ENCODE results near the gene A2M. TPM values are rescaled to one million over a fixed set of nuclear protein-coding genes. Genes with fewer than 3 reads are reported as not detected.

Gene A2M
- total and polyA plus RNA-seq, 2 of the 13 experiments (the other 11 are each of a cell fraction or from before 2014, with no cell fraction given) = 2,807 to 6,551 TPM

DNA sequence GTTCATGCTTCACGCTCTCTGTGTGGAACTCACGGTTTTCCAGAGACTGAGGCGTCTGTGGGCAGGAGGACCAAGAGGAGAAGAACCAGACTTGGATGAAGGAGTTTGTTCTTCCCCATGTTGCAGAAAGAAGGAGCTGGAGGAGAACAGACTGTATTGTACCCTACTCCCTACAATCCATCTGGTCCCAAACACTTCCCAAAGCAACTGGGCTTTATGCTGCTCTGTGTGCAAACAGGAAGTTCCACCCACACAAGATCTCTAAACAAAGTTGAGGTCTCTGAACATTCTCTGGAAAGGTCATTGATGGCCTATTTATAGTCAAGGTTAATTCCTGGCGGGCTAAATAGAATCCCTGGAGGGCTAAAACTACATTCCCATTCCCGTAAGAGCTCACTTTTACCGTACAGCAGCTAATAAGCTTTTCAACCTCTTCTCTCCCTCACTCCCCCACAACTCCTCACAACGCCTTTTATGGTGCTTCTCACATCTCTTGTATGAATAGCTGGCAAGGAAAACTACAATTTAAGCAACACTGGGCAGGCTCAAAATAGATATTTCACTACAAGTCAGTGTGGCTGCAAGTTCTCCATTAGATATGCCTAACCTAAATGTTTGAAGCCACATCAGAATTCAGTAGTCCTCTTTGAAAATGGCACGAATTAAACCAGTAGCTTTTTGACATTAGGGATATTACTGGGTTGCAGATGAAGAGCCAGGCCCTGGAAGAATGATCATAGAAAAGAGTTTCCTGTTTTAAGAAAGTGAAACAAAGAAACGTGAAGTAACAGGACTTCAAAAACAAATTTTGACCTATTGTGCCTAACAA lies at the start of gene A2M (continued):
- TF ChIP-seq, protein P1, sequence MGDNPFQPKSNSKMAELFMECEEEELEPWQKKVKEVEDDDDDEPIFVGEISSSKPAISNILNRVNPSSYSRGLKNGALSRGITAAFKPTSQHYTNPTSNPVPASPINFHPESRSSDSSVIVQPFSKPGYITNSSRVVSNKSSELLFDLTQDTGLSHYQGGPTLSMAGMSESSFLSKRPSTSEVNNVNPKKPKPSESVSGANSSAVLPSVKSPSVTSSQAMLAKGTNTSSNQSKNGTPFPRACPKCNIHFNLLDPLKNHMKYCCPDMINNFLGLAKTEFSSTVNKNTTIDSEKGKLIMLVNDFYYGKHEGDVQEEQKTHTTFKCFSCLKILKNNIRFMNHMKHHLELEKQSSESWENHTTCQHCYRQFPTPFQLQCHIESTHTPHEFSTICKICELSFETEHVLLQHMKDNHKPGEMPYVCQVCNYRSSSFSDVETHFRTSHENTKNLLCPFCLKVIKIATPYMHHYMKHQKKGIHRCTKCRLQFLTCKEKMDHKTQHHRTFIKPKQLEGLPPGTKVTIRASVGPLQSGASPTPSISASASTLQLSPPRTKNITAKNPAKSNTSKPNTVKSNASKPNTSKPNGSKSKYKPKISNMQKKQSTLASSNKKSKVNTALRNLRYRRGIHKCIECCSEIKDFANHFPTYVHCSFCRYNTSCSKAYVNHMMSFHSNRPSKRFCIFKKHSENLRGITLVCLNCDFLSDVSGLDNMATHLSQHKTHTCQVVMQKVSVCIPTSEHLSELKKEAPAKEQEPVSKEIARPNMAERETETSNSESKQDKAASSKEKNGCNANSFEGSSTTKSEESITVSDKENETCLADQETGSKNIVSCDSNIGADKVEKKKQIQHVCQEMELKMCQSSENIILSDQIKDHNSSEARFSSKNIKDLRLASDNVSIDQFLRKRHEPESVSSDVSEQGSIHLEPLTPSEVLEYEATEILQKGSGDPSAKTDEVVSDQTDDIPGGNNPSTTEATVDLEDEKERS (CRISPR knock-in tag; IDR thresholded peaks at IDR 0.05) = no peak
- no peak for TF ChIP-seq ZNF713 (CRISPR knock-in tag; IDR thresholded peaks at IDR 0.05)
- peak; percentile 99 for TF ChIP-seq RBM22 (optimal IDR thresholded peaks at IDR 0.05; ENCODE audit: low read length)
- TF ChIP-seq HDAC2 (CRISPR knock-in tag; IDR thresholded peaks at IDR 0.05) = peak; percentile 93
- peak; percentile 45; the same call in 1 of the 2 replicates for TF ChIP-seq SRY (CRISPR knock-in tag; IDR thresholded peaks at IDR 0.05)
- TF ChIP-seq ZNF260 (CRISPR knock-in tag; IDR thresholded peaks at IDR 0.05; ENCODE audit: borderline replicate concordance, low read depth) = no peak
- TF ChIP-seq, protein P2, sequence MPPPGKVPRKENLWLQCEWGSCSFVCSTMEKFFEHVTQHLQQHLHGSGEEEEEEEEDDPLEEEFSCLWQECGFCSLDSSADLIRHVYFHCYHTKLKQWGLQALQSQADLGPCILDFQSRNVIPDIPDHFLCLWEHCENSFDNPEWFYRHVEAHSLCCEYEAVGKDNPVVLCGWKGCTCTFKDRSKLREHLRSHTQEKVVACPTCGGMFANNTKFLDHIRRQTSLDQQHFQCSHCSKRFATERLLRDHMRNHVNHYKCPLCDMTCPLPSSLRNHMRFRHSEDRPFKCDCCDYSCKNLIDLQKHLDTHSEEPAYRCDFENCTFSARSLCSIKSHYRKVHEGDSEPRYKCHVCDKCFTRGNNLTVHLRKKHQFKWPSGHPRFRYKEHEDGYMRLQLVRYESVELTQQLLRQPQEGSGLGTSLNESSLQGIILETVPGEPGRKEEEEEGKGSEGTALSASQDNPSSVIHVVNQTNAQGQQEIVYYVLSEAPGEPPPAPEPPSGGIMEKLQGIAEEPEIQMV (CRISPR knock-in tag; IDR thresholded peaks at IDR 0.05; ENCODE audit: low read depth) = 0 out of 2 replicates have a peak, but pooled peaks have one; percentile 32
- TF ChIP-seq HNF4A (CRISPR knock-in tag; IDR thresholded peaks at IDR 0.05) = peak; percentile 77
- no peak for TF ChIP-seq AGO1 (IDR thresholded peaks at IDR 0.05; ENCODE audit: low read depth, low read length, poor library complexity, severe bottlenecking)
- TF ChIP-seq ZNF10 (CRISPR knock-in tag; IDR thresholded peaks at IDR 0.05; ENCODE audit: borderline replicate concordance, low read depth) = no peak
- TF ChIP-seq ZMAT3 (CRISPR knock-in tag; conservative IDR thresholded peaks at IDR 0.05) = no peak
- TF ChIP-seq, protein P3, sequence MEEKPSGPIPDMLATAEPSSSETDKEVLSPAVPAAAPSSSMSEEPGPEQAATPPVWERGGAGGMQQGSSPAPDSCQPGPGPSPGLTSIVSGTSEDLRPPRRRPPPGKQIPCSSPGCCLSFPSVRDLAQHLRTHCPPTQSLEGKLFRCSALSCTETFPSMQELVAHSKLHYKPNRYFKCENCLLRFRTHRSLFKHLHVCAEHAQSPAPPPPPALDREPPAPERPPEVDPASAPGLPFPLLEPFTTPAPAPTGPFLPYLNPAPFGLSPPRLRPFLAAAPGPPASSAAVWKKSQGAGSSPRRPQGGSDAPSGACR (CRISPR knock-in tag; IDR thresholded peaks at IDR 0.05) = peak; percentile 48
- TF ChIP-seq EEA1 (CRISPR knock-in tag; IDR thresholded peaks at IDR 0.05; ENCODE audit: borderline replicate concordance) = no peak
- TF ChIP-seq ZNF607 (CRISPR knock-in tag; IDR thresholded peaks at IDR 0.05; ENCODE audit: borderline replicate concordance) = peak; percentile 75
- no peak for TF ChIP-seq ZNF317 (CRISPR knock-in tag; IDR thresholded peaks at IDR 0.05)
- TF ChIP-seq, protein P4, sequence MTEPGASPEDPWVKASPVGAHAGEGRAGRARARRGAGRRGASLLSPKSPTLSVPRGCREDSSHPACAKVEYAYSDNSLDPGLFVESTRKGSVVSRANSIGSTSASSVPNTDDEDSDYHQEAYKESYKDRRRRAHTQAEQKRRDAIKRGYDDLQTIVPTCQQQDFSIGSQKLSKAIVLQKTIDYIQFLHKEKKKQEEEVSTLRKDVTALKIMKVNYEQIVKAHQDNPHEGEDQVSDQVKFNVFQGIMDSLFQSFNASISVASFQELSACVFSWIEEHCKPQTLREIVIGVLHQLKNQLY (CRISPR knock-in tag; IDR thresholded peaks at IDR 0.05) = peak; percentile 63
- TF ChIP-seq, protein P5, sequence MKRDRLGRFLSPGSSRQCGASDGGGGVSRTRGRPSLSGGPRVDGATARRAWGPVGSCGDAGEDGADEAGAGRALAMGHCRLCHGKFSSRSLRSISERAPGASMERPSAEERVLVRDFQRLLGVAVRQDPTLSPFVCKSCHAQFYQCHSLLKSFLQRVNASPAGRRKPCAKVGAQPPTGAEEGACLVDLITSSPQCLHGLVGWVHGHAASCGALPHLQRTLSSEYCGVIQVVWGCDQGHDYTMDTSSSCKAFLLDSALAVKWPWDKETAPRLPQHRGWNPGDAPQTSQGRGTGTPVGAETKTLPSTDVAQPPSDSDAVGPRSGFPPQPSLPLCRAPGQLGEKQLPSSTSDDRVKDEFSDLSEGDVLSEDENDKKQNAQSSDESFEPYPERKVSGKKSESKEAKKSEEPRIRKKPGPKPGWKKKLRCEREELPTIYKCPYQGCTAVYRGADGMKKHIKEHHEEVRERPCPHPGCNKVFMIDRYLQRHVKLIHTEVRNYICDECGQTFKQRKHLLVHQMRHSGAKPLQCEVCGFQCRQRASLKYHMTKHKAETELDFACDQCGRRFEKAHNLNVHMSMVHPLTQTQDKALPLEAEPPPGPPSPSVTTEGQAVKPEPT (CRISPR knock-in tag; IDR thresholded peaks at IDR 0.05; ENCODE audit: low read depth) = no peak
- 0 out of 2 replicates have a peak, but pooled peaks have one; percentile 37 for TF ChIP-seq NCOA5 (CRISPR knock-in tag; IDR thresholded peaks at IDR 0.05)
- TF ChIP-seq, protein P6, sequence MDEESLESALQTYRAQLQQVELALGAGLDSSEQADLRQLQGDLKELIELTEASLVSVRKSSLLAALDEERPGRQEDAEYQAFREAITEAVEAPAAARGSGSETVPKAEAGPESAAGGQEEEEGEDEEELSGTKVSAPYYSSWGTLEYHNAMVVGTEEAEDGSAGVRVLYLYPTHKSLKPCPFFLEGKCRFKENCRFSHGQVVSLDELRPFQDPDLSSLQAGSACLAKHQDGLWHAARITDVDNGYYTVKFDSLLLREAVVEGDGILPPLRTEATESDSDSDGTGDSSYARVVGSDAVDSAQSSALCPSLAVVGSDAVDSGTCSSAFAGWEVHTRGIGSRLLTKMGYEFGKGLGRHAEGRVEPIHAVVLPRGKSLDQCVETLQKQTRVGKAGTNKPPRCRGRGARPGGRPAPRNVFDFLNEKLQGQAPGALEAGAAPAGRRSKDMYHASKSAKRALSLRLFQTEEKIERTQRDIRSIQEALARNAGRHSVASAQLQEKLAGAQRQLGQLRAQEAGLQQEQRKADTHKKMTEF (CRISPR knock-in tag; IDR thresholded peaks at IDR 0.05) = peak; percentile 97
- TF ChIP-seq FOSL2 (CRISPR knock-in tag; IDR thresholded peaks at IDR 0.05) = peak; percentile 63

Measured in HepG2 (cell line).